Stimulated activated CD4-positive, alpha-beta T cell treated with anti-CD3 and anti-CD28 coated beads, Interleukin-2, amount 100 ng/mL, for 48 hours (primary cell): Measurements from ENCODE around the gene PADI3.
"Not testable (repeated sequence)": the region's sequence is repeated elsewhere in the genome, so short reads cannot be mapped to it uniquely, and the experiment has no call there.

Experiments used
- DNase-seq, 2 donors: peaks; one replicate each; pipeline ENCODE4 v3.0.0-alpha.2; 2020

PADI3 gene

GRCh38 chr1:17307329-17307728 is 58.4 kb downstream of the PADI3 start:
- no peak for DNase-seq

DNA sequence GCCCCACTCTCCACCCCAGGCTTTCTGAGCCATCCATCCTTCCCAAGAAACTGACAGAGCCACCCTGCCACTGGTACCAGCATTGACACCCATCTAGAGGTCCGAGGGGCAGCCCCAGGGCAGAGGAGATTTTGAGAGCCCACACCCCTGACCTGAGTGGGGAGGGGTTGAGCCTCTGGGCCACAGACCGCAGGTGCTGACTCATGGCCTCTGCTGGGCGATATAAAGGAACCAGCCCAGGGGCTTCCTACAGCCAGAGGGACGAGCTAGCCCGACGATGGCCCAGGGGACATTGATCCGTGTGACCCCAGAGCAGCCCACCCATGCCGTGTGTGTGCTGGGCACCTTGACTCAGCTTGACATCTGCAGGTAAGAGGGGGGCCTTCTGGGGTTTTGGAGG is 59.0 kb downstream of the PADI3 start, which contains the start of gene PADI4:
TSS of gene PADI4 (plus strand) at position 252 of the 400 bp plus-strand sequence. CDS start at position 278, 26 bp downstream.
- DNase-seq = no peak

GRCh38 chr1:17308593-17308992 is 59.7 kb downstream of the PADI3 start:
- DNase-seq = no peak

- no peak for DNase-seq
Observed at GRCh38 chr1:17309426-17310067, 60.6 kb downstream of the PADI3 start.

- DNase-seq = no peak
Observed at GRCh38 chr1:17310068-17310640, 61.3 kb downstream of the PADI3 start.

- no peak for DNase-seq
Observed at GRCh38 chr1:17313530-17314309, 64.8 kb downstream of the PADI3 start.

- DNase-seq = no peak
Observed at GRCh38 chr1:17314491-17314971, 65.6 kb downstream of the PADI3 start.

DNA sequence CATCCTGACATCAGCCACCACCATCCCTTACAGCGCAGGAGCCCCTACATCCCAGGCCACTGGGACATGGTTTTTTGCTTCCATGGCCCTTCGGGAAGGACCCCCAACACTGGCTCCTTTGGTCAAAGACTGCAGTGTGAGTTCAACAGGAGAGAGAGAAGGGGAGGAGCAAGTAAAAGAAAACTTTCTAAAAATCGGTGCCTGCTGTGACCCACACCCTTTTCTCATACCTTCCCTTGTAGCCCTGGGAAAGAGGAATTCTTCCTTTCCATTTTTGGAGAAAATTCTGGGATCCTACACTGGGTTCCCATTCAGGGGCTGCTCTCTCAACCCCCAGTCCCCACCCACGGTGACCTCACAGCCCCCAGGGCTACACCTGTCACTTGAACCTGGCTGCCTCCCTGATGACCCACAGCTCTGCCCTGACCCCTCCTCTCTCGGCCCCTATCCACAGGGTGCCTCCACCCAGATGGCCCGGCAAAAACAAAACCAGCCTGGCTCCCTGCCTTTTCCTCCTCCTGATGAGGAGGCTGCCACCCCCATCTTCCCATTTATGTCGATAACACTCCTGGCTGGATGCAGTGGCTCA is 66.7 kb downstream of the PADI3 start:
- no peak for DNase-seq

DNA sequence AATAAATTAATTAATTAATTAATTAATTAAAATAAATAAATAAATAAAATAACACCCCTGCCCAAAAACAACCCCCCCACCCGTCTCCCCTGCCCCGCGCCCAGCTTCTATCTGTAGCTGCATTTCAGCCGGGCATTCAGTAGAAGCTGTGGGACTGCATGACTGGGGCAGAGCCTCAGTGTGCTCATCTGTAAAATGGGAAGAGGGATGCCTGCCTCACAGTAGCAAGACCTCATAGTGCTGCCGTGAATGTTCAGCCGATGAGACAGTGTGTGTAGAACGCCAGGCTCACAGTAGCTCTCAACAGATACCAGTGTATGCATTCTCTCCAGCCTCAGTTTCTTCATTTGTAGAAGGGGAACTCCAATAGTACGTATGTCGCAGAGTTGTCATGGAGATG is 67.8 kb downstream of the PADI3 start:
- DNase-seq = no peak

- DNase-seq = no peak
Observed at GRCh38 chr1:17318262-17318661, 69.4 kb downstream of the PADI3 start.

DNA sequence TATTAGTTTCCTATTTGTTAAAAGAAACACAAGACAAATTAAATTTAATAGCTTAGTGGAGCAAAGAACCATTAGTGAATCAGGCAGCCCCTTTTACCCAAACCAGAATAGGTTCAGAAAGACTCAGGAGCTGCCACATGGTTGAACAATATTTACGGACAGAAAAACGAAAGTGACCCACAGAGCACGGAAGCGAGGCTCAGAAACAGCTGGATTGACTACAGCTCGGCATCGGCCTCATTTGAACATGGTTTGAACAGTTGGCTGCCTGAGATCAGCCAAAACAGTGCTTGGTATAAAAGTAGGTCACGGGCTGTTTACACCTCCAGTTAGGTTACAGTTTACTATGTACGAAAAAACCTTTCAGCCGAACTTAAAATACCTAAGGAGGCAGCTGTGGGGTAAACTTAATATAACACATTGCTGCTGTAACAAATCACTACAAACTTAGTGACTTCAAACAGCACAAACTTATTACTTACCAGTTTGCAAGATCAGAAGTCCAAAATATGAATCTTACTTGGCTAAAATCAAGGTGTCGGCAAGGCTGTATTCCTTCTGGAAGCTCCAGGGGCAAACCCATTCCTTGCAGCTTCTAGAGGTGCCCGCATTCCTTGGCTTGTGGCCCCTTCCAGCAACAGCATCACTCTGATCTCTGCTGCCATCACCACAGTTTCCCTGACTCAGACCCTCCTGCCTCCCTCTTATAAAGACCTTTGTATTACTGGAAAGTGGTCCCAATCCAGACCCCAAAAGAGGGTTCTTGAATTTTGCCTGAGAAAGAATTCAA is 70.9 kb downstream of the PADI3 start:
- DNase-seq = no peak

DNA sequence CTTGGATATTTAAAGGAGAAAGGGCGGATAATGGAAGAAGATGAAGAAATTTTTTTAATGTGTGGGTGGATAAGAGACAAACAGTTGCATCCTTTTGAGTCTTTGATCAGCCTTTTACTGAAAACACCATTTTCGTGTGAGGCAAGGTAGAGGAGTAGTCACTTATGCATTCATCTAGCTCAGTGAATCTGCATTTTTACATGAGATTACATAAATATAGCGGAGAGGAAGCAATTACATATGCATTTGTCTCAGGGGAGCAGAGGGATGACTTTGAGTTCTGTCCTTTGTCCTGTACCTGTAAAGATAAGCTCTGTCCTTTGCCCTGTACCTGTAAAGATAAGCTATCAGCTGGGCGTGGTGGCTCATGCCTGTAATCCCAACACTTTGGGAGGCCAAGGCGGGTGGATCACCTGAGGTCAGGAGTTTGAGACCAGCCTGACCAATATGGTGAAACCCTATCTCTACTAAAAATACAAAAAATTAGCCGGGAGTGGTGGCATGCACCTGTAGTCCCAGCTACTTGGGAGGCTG is 73.0 kb downstream of the PADI3 start:
- DNase-seq = not testable (repeated sequence)

- DNase-seq = no peak
Observed at GRCh38 chr1:17328855-17329254, 80.0 kb downstream of the PADI3 start.

DNA sequence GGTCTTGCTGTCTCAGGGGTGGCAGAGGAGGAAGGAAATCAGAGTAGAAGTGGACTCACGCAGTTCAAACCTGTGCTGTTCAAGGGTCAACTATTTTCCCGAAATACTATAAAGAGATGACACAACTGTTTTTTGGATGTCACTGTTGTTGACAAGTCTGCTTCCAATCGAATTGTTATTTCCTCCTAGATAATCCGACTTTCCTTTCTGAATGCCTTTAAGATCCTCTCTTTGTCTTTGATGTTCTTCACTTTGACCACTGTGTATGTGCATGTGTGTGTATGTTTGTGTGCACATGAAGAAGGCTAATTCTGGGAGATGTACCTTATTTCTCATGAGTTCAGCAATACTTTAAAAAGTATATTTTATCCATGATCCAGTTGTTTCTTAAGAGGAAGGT is 80.7 kb downstream of the PADI3 start:
- no peak for DNase-seq

GRCh38 chr1:17330856-17331255 is 82.0 kb downstream of the PADI3 start:
- DNase-seq = no peak

- DNase-seq = no peak
Observed at GRCh38 chr1:17333081-17333480, 84.2 kb downstream of the PADI3 start.
